Eye (tissue), 1 donor: Measurements from ENCODE around the gene OR52I1.

Experiments used
- DNase-seq: peaks from one replicate; pipeline ENCODE4 v3.0.0-alpha.2; 2015

OR52I1 gene

DNA sequence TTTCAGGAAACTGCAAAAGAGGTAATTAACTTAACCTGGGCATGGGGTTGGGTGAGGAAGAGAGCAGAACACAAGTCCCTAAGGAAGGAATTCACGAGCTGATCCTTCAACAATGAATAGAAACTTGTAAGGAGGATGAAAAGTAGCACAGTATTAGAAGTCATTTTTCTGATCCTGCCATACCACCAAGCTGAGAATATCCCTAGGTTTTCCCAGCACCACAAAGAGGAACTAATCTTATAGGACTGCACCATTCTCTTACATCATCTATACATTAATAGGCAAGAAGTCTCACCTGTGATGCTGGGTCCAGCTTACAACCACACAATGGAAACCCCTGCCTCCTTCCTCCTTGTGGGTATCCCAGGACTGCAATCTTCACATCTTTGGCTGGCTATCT is at the start of gene OR52I1:
OR52I1 (plus strand) TSS at position 301 of the 400 bp plus-strand sequence; CDS start at position 301, 0 bp downstream.
- no peak for DNase-seq

DNA sequence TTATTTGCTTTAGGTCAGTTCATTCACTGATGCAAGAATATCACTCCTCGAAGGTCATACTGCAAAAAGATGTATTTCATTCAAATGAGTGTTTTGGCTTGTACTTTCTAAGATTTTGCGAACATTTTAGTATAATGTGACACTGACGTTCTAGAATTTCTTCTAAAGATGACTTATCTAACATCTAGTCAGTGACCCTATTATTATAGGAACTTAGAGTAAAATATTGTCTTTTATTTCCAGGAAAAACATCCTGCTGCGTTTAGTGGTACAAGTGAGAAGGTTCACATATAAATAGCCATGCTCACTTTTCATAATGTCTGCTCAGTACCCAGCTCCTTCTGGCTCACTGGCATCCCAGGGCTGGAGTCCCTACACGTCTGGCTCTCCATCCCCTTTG is 48.9 kb upstream of the OR52I1 start, which contains the start of gene OR52M1:
OR52M1 (plus strand) TSS at position 301 of the 400 bp plus-strand sequence; CDS start at position 301, 0 bp downstream.
- DNase-seq, result no peak

GRCh38 chr11:4546878-4547277 is 47.0 kb upstream of the OR52I1 start:
- DNase-seq, result no peak

GRCh38 chr11:4547416-4547815 is 46.4 kb upstream of the OR52I1 start:
- DNase-seq, result no peak

DNA sequence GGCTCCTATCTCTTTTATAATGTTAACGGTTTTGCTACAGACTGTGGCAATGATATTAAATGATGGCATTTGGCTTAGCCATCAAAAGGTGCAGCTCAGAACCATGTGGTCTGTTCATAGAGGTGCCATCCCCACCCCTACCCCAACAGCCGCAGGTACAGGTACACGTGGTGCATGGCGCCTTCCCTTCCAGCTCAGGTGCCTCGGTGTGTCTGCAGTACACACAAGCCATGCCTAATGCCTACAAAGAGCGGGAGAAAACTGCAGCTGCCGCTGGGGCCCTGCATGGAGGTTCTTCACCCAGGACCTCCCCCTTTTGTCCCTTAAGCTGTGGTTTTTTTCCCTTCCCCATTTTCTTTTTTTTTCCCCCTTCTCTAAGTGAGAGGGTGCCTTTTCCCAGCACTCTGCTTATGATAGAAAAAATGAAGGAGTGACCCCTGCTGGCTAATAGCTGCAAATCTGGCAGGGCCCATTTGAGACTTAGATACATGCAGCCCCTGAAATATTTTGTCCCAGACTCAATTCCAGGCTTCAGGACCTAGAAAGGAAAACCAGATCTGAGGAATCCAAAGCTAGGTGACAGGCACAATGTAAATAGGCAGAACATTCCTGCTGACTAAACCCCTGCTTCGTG is 42.4 kb upstream of the OR52I1 start:
- DNase-seq, result no peak

- DNase-seq, result no peak
Measured at GRCh38 chr11:4559527-4560440, 34.1 kb upstream of the OR52I1 start.

- DNase-seq, result peak; percentile 10
Measured at GRCh38 chr11:4560467-4560866, 33.4 kb upstream of the OR52I1 start.

DNA sequence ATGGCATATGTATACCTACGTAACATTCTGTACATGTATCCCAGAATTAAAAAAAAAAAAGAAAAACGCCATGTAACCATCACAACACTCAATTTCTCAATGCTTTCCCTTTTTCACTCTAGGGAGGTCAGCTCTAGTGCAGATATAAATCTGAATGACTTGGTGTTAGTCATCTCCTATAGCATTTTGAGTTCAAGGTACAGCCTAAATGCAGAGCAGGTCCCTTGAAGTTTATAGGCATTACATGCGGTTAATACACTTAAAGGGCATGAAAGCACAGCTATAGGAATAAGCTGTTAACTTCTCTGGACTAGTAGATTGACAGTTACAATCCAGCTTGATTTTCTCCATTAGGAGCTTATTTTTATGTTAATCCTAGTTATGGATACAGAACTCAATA is 28.5 kb upstream of the OR52I1 start:
- DNase-seq, result no peak

- DNase-seq, result no peak
Measured at GRCh38 chr11:4569075-4569474, 24.8 kb upstream of the OR52I1 start.

- no peak for DNase-seq
Measured at GRCh38 chr11:4576880-4577279, 17.0 kb upstream of the OR52I1 start.

- no peak for DNase-seq
Measured at GRCh38 chr11:4577761-4578160, 16.1 kb upstream of the OR52I1 start.

DNA sequence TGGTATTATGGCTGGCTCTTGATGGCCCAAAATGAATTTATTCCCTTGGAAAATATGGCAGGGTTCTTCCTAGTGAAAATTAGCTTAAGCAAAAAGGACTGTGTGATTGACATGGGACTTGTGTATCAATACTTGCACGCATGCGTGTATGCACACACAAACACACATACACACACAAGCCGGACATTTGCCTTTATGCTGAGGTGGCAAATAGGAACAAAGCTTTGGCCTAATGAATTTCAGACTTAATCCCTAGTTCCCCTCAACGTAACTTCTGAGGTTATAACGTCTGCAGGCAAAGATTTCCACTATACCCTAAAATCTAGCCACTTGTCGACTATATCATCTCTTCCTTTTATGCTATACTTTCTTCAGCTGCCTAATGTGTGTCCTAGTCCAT is 15.2 kb upstream of the OR52I1 start:
- no peak for DNase-seq

DNA sequence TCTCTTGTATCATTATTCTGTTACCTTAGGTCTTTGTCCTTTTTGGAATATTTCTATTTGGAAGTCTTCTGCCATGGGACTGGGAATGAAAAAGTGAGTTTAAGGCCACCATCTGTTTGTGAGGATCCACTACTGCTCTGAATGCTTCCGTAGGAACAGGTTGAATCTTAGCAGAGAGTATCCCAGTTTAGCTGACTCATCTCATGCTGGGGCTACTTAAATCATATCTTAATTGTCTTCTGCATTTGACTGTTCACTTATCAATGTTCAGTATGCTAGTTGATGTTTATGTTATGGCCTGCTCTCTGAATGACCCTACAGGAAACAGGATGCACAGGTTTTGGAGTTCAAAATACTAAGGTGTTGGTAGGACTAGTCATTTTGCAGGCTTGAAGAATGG is 13.7 kb upstream of the OR52I1 start:
- no peak for DNase-seq

GRCh38 chr11:4581443-4581842 is 12.4 kb upstream of the OR52I1 start, which contains the start of gene OR52I2:
Gene OR52I2, plus strand, starts transcription at chr11:4581743.
- DNase-seq, result no peak

GRCh38 chr11:4589017-4589416 is 4.8 kb upstream of the OR52I1 start:
- no peak for DNase-seq

- no peak for DNase-seq
Measured at GRCh38 chr11:4605057-4605456, 11.2 kb downstream of the OR52I1 start.

DNA sequence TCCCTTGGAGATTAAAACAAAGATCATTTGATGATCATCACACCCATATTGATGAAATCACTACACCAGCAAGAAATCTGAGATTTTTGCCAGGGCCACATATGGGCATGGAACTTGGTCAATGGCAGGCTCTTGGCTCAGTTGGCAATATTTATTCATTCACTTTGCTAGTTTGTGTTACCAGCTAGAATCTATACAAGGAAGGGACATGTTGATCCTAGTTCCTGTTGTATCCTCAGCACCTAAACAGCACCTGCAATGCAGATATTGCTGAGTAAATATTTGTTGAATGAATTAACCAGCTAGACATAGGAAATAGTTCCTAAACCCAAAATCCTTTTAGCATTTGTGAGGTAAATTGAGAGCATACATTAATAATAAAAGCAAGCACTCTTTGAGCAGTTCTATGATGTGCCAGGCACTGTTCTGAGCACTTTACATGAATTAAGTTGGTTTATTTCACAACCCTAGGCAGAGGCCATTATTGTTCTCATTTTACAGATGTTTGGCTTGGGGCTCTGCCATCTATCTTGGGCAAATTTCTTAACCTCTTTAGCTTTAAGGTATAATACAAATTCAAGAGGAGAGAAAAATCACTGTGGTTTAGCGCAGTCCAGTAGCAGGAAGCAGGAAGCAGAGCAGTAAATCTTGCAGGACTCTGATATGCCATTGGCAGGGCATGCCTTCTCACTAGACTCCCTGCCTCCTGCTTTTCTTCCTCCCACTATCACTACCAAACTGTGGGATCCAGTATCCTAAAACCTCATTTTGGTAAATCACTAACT is 12.6 kb downstream of the OR52I1 start:
- no peak for DNase-seq

GRCh38 chr11:4607096-4607495 is 13.3 kb downstream of the OR52I1 start:
- DNase-seq, result no peak

DNA sequence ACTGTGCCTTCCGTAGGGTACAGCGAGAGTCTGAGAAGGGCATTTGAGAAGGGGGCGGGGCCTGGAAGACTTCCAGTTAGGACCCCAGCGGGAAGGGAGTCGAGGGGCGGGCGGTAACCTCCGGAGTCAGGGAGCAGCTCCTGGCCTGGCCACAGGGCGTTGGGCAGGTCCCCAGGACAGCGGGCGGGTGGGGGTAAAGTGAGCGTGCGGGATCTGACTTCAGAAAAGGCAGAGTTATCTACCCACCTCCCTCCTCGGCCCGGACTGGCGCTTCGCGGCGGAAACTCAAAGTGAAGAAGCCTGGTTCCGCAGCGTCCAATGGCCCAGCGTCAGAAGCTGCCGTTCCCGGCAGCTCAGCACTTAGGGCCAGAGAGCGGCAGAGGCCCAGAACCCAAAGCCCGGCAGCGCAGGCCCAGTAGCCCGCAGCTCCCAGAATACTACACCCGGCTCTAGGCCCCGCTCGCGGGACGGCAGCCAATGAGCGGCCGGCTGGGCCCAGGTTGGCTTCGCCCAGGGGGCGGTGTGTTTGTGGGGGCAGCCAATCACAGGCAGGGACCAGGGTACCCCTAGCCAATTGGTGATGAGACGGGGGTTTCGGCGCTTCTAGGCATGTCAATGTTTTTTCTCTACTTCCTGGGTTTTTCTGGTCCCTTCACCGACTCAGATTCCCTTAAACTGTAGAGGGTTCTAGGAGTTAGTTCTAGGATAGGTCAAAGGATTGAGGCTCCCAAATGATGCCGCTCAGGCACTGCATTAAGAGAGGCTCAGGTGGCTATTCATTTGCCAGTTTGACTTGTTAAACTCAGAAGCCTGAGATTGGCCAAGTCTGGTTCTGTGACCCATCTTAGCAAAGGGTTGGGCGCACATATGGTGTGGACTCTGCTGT is 14.2 kb downstream of the OR52I1 start, which contains the start of gene TRIM68:
TRIM68 (minus strand) TSS at position 451 of the 886 bp plus-strand sequence. CDS start 2,727 bp downstream, outside the sequence.
- peak; percentile 97 for DNase-seq

DNA sequence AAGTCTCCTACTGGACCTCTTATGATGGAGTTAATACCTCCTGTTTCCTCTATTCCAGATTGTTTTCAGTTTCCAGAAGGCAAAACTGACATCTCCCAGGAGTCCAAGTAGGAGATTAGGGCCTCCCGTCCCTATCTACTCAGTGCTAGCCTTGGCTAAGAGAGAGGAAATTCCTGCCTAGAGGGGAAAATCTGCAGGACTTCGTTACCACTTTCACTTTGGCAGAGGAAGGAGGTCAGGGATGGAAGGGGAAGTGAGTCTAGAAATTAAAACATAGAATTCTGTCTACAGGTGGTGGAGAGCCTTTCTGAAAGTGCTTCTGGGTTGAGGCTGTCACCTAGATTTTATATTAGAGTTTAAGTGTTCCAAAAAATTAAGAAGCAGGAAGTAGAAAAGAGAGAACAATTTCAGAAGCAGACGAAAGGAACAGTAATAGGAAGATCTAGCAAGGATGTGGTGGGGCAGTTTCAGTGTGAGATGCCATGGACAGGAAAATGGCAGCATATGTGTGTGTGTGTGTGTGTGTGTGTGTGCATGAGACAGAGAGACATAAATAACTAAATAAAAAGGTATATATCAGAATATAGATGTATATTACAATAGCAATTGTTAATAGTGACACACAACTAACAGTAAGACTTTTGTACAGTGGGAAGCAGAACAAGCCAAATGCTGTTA is 16.6 kb downstream of the OR52I1 start:
- DNase-seq, result no peak

DNA sequence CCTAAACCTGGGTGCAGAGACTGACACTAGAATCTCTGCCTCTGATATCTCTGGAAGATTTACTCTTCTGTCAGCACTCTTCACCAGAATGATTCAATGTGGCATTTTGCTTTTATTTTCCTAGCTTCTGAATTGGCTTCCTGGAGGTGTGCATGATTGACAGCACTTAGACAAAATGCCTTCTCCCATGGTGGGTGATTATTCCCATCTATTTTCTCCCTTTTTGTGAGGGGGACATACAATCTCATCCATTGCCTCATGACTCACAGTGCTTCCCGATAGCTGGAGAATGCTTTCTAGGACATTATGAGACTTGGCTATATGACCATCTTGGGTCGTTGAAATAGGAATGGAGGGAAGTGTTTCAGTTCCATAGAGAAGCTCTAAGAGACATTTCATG is 18.1 kb downstream of the OR52I1 start:
- DNase-seq, result no peak
